Neural cell (in vitro differentiated cells): ENCODE measurements around the gene PUM2. TPM values are rescaled to one million over a fixed set of nuclear protein-coding genes. Genes with fewer than 3 reads are reported as not detected.

Experiments
- H2AFZ ChIP-seq: fragments of 200-600, 300-800 bp; sonication (generic), shearing (Covaris generic); 2 replicates; pipeline ENCODE4 v1.6.0; 2014; ENCODE audit warnings: low read depth, mild to moderate bottlenecking, antibody characterized with exemption, low read length, moderate library complexity
- H3F3A ChIP-seq: fragments of 200-600 bp; shearing (Covaris generic); 2 replicates; pipeline ENCODE4 v1.6.1; 2016; ENCODE audit warnings: mild to moderate bottlenecking, moderate library complexity, mixed read lengths, antibody characterized with exemption, low read length; ENCODE audit not compliant: insufficient read depth, poor library complexity, severe bottlenecking
- H3K27ac ChIP-seq: fragments of 200-600, 300-800 bp; sonication (generic), shearing (Covaris generic); 2 replicates; pipeline ENCODE4 v1.5.1; 2014; ENCODE audit warnings: mild to moderate bottlenecking, low read length, moderate library complexity
- H3K27me3 ChIP-seq: fragments of 300-800, 200-600 bp; sonication (generic), shearing (Covaris generic); 2 replicates; pipeline ENCODE4 v1.6.0; 2014; ENCODE audit warnings: mild to moderate bottlenecking, low read depth, low read length, moderate library complexity; ENCODE audit not compliant: insufficient read depth
- H3K36me3 ChIP-seq: fragments of 300-800, 200-600 bp; sonication (generic), shearing (Covaris generic); 2 replicates; pipeline ENCODE4 v1.5.1; 2014; ENCODE audit warnings: mild to moderate bottlenecking, antibody characterized with exemption, low read length, moderate library complexity; ENCODE audit not compliant: insufficient read depth
- H3K4me2 ChIP-seq: fragments of 300-800, 200-600 bp; sonication (generic), shearing (Covaris generic); 2 replicates; pipeline ENCODE4 v1.6.0; 2014; ENCODE audit warnings: mild to moderate bottlenecking, low read length
- H3K4me3 ChIP-seq: fragments of 300-800, 200-600 bp; sonication (generic), shearing (Covaris generic); 2 replicates; pipeline ENCODE4 v1.5.1; 2014; ENCODE audit warnings: mild to moderate bottlenecking, low read length, moderate library complexity
- H3K79me2 ChIP-seq: fragments of 200-600 bp; shearing (Covaris generic); replicated peaks from 2 replicates; pipeline ENCODE4 v1.6.0; 2014; ENCODE audit warnings: mild to moderate bottlenecking, low read length, moderate library complexity; ENCODE audit not compliant: insufficient read depth
- H3K9ac ChIP-seq: fragments of 300-800, 200-600 bp; sonication (generic), shearing (Covaris generic); 2 replicates; pipeline ENCODE4 v1.6.1; 2016; ENCODE audit warnings: mild to moderate bottlenecking, low read length, mixed read lengths
- H3K9me2 ChIP-seq: fragments of 200-600 bp; shearing (Covaris generic); 2 replicates; pipeline ENCODE4 v1.6.1; 2016; ENCODE audit warnings: mild to moderate bottlenecking, low read length, mixed read lengths; ENCODE audit not compliant: insufficient read depth
- H3K9me3 ChIP-seq: fragments of 200-600, 300-800 bp; sonication (generic), shearing (Covaris generic); 2 replicates; pipeline ENCODE4 v1.6.1; 2016; ENCODE audit warnings: mild to moderate bottlenecking, mixed run types, low read length, moderate library complexity, mixed read lengths
- H4K20me1 ChIP-seq: fragments of 200-600 bp; shearing (Covaris generic); 2 replicates; pipeline ENCODE4 v1.6.1; 2016; ENCODE audit warnings: mild to moderate bottlenecking, mixed run types; ENCODE audit not compliant: insufficient read depth
- EP300 ChIP-seq: fragments of 450-650 bp; conservative IDR thresholded peaks from 2 replicates; pipeline ENCODE4 v1.6.1; 2014; ENCODE audit warnings: antibody characterized with exemption, mild to moderate bottlenecking, moderate library complexity; ENCODE audit not compliant: poor library complexity, severe bottlenecking
- EZH2 ChIP-seq: fragments of 200-600, 300-800 bp; shearing (Covaris generic), sonication (generic); IDR thresholded peaks from 2 replicates; pipeline ENCODE4 v1.6.1; 2014; ENCODE audit warnings: antibody characterized with exemption, low read length, borderline replicate concordance, mild to moderate bottlenecking; ENCODE audit not compliant: insufficient read depth, poor library complexity, severe bottlenecking
- MXI1 ChIP-seq: fragments of 450-650 bp; conservative IDR thresholded peaks from 2 replicates; pipeline ENCODE4 v1.6.1; 2014; ENCODE audit warnings: antibody characterized with exemption, mild to moderate bottlenecking; ENCODE audit not compliant: poor library complexity, severe bottlenecking
- POLR2AphosphoS5 ChIP-seq: IDR thresholded peaks from 2 replicates; pipeline ENCODE4 v1.6.1; 2012
- RAD21 ChIP-seq: fragments of 450-650 bp; conservative IDR thresholded peaks from 2 replicates; pipeline ENCODE4 v1.6.1; 2014; ENCODE audit warnings: antibody characterized with exemption, mild to moderate bottlenecking, moderate library complexity
- SMC3 ChIP-seq: fragments of 450-650 bp; conservative IDR thresholded peaks from 2 replicates; pipeline ENCODE4 v1.6.1; 2014; ENCODE audit warnings: antibody characterized with exemption, mild to moderate bottlenecking, moderate library complexity; ENCODE audit not compliant: poor library complexity
- TAF1 ChIP-seq: IDR thresholded peaks from 2 replicates; pipeline ENCODE4 v1.6.1; 2012; ENCODE audit warnings: low read depth
- polyA plus RNA-seq: library from polyadenylated mRNA; depleted of rRNA; stranded (reverse); fragments of >200 nt; gene quantifications from 2 replicates; pipeline ENCODE4 v1.2.3, GENCODE V29; 2014
- TF ChIP-seq, protein P1 (sequence below): fragments of 450-650 bp; IDR thresholded peaks from 2 replicates; pipeline ENCODE4 v1.5.1; 2014; ENCODE audit warnings: antibody characterized with exemption, mild to moderate bottlenecking, moderate library complexity; ENCODE audit not compliant: poor library complexity, severe bottlenecking
- TF ChIP-seq, protein P2 (sequence below): IDR thresholded peaks from 2 replicates; pipeline ENCODE4 v1.6.1; 2012; ENCODE audit warnings: borderline replicate concordance

PUM2 gene
- polyA plus RNA-seq, 1 donor from 2014 or later = 37.0 TPM

DNA sequence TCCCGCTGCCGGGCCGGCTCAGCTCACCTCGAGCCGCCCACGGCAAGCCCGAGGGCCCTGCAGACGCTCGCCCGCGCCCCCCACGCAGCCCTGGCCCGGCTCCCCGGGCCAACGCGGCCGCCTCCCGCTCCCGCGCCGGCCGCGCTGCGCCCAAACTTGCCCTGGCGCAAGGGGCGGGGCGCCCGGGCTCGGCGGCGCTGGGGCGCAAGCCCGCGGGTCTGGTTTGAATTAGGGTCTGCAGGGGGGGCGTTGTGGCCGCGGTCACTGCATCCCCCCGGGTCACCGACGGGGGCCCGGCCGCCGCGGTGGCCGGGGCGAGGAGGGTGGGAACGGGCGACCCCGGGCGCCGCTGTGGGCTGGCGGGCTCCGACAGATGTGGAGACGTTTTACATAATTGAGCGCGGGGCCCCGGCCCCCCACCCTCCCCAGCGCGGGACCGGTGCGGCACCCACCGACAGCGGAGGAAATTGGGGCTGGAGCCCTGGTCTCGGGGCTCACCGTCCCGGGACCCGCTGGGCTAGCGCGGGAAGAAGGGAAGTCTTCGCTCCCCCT, 126.4 kb downstream of the PUM2 start:
- Histone ChIP-seq H3K79me2 (no peaks in the 10 kb centered on the region), H3F3A (no peaks in the 10 kb centered on the region), H3K36me3 (no peaks in the 10 kb centered on the region), H3K27ac (no peak overlapping the region), H3K9me3 (peaks cover 3% of the 10 kb centered on the region), H4K20me1 (no peaks in the 10 kb centered on the region), H3K4me3 (peak overlapping the region; percentile 80), H3K9ac (peak overlapping the region; percentile 69), H3K4me2 (peak overlapping the region; percentile 48), H3K27me3 (peaks cover 3% of the 10 kb centered on the region), H2AFZ (no peak overlapping the region), H3K9me2 (no peaks in the 10 kb centered on the region)
- no peak for TF ChIP-seq RAD21
- no peak for TF ChIP-seq EZH2
- no peak for TF ChIP-seq MXI1
- no peak for TF ChIP-seq EP300
- TF ChIP-seq POLR2AphosphoS5 = no peak
- no peak for TF ChIP-seq SMC3
- TF ChIP-seq TAF1 = no peak
- TF ChIP-seq, protein P1, sequence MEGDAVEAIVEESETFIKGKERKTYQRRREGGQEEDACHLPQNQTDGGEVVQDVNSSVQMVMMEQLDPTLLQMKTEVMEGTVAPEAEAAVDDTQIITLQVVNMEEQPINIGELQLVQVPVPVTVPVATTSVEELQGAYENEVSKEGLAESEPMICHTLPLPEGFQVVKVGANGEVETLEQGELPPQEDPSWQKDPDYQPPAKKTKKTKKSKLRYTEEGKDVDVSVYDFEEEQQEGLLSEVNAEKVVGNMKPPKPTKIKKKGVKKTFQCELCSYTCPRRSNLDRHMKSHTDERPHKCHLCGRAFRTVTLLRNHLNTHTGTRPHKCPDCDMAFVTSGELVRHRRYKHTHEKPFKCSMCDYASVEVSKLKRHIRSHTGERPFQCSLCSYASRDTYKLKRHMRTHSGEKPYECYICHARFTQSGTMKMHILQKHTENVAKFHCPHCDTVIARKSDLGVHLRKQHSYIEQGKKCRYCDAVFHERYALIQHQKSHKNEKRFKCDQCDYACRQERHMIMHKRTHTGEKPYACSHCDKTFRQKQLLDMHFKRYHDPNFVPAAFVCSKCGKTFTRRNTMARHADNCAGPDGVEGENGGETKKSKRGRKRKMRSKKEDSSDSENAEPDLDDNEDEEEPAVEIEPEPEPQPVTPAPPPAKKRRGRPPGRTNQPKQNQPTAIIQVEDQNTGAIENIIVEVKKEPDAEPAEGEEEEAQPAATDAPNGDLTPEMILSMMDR = no peak
- TF ChIP-seq, protein P2, sequence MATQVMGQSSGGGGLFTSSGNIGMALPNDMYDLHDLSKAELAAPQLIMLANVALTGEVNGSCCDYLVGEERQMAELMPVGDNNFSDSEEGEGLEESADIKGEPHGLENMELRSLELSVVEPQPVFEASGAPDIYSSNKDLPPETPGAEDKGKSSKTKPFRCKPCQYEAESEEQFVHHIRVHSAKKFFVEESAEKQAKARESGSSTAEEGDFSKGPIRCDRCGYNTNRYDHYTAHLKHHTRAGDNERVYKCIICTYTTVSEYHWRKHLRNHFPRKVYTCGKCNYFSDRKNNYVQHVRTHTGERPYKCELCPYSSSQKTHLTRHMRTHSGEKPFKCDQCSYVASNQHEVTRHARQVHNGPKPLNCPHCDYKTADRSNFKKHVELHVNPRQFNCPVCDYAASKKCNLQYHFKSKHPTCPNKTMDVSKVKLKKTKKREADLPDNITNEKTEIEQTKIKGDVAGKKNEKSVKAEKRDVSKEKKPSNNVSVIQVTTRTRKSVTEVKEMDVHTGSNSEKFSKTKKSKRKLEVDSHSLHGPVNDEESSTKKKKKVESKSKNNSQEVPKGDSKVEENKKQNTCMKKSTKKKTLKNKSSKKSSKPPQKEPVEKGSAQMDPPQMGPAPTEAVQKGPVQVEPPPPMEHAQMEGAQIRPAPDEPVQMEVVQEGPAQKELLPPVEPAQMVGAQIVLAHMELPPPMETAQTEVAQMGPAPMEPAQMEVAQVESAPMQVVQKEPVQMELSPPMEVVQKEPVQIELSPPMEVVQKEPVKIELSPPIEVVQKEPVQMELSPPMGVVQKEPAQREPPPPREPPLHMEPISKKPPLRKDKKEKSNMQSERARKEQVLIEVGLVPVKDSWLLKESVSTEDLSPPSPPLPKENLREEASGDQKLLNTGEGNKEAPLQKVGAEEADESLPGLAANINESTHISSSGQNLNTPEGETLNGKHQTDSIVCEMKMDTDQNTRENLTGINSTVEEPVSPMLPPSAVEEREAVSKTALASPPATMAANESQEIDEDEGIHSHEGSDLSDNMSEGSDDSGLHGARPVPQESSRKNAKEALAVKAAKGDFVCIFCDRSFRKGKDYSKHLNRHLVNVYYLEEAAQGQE = no peak

DNA sequence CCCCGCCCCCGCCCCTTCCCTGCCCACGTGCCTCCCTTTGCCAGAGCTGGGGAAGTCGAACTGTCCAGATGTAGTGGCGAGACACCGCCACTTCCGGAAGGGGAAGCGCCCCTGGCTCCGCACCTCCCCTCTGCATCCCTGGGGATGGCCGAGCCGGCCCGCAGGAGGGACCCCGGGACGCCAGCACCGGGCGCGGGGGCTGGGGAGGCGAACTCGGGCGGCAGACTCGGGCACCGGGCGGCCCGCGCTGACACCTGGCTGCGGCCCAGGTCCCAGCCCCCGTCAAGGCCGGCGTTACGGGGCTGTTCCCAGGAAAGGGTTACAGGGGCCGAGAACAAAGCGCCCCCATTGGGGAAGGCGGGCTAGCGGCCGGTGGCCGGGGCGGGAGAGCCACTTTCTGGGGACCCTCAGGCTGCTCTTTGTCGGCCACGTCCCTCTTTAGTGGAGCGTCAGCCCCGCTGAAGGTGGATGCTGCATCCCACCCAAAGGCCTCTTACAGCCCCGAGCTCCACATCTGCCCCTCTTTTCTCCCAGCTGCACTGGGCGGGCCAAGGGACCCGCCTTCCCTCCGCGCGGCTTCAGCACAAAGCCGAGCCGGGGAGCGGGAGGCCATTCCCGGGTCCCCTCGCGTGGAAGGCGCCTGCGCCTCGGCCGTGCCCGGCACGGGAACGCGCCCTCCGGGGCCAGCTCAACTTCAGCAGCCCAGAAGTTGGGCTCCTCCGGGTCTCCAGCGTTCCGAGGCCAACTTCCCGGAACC, 127.1 kb downstream of the PUM2 start:
- Histone ChIP-seq H2AFZ (peak overlapping the region; percentile 31), H3K4me2 (peak overlapping the region; percentile 48), H3K36me3 (no peaks in the 10 kb centered on the region), H3K27ac (no peak overlapping the region), H3F3A (no peaks in the 10 kb centered on the region), H3K9me3 (peaks cover 3% of the 10 kb centered on the region), H3K4me3 (peak overlapping the region; percentile 80), H3K9me2 (no peaks in the 10 kb centered on the region), H3K79me2 (no peaks in the 10 kb centered on the region), H3K27me3 (peaks cover 3% of the 10 kb centered on the region), H3K9ac (peak overlapping the region; percentile 69), H4K20me1 (no peaks in the 10 kb centered on the region)
- TF ChIP-seq, protein P1 = peak; percentile 33
- TF ChIP-seq RAD21 (no peak), TAF1 (peak; percentile 54), EP300 (no peak), POLR2AphosphoS5 (peak; percentile 25), SMC3 (no peak)
